ENCODE results near the gene NES.

The NES gene

DNA sequence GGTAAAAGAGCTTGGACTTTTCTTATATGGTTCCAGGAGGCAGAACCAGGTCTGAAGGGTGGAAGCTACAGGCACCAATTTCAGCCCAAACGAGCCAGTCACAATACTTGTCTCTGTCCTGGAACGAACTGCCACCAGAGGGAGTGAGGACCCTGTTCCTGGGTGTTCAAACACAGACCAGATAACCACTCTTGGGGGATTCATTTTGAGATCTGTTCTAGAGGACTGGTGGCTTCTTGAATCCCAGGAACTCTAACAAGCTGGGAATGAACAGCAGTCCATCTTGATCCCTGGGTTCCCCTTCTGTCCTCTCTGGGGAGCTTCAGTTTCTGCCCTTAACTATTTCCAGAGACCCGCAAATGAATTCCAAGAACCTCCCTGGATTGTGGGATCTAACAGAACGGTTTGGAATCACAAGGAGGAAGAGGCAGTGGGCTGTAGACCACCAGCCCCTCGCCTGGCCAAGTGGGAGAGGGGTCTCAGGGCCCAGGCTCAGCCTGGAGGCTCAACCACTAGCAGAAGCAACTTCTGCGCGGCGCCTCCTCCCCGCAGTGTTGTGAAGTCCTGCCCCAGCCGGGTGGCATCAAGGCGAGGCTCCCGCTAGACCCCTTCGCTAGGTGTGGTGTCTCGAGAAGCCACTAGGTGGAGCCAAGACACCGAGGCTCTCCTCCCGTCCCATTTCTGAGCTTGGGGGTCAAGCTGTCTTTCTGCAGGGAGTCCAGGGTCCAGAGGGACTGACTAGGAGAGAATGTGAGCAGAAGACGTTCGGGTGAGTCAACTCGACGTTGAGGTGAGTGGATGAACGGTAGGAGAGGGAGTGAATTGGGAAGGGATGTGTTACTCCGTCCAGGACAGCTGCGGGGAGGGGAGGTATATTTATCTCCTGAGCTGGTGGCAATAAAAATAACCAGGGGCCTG, 12.1 kb upstream of the NES start:
- in situ Hi-C loops (cut with MboI; ENCODE audit: low sequenced_read_pairs), result no loop called here

DNA sequence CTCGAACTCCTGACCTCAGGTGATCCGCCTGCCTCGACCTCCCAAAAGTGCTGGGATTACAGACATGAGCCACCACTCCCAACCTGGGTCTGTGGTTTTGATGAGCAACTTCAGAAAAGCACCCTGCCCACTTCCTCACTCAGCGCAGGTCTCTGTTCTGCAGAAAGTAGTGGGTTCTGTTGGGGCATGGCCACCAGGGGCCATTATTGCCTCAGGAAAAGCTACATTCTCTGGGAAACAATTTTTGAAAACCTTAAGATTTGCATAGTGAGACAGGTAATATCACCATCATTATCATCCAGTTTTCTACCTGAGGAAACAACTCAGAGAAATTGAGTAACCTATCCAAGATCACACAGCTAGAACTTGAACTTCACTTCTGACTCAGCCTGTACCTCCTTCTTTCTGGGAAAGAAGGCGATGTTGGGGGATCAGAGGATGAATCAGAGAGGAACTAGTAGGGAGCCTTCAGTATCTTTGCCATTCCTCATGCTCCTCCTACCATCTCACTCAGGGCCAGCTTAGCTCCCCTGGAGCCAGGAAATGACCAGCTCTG, 7.1 kb upstream of the NES start:
- in situ Hi-C loops (cut with MboI; ENCODE audit: low sequenced_read_pairs), result no loop called here

DNA sequence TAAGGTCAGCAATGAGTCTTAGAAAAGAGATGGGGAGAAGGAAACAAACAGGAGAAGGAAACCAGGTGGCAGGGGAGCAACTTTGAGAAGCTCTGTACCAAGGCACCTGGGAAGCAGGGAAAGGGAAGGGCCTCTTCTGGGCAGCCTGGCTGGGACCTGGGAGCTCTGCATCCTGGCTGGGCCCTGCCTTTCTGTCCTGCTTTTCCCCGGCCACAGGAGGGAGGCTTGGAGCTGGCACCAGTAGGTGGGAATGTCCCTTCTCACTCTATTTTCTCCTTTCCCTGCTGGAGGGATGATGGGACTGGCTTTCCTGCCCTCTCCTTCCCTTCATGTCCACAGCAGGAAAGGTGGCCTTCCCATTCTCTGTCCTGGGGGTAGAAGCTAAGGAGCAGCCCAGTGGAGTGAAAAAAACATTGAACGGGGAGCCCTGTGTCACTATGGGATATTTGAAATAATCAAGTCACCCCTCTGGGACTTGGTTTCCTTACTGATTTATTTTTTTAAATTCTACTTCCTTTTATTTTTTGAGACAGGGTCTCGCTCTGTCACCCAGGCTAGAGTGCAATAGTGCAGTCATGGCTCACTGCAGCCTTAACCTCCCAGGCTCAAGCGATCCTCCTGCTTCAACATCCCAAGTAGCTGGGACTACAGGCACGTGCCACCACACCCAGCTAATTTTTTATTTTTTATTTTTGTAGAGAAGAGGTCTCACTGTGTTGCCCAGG, 5.1 kb upstream of the NES start:
- in situ Hi-C loops (cut with MboI; ENCODE audit: low sequenced_read_pairs), result no loop called here

- in situ Hi-C loops (cut with MboI; ENCODE audit: low sequenced_read_pairs), result no loop called here
Measured at GRCh38 chr1:156681196-156681960, 4.2 kb upstream of the NES start.

DNA sequence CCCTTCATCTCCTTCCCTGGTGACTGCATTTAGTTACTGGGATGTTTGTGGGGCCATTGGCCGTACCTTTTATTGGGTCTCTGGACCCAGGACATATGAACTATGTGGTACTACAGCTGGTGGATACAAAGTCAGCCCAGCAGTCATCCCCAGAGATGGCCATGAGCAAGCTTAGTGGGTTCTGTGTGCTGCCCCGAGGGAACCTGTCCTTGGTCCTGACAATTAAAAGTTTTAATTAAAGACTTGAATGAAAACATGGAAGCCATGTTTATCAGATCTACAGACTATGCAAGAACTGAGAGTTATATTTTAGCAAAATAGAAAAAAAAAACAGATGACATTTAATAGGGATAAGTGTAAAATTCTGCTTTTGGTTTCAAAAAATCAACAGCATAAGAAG, 2.8 kb upstream of the NES start:
- in situ Hi-C loops (cut with MboI; ENCODE audit: low sequenced_read_pairs), result no loop called here

- in situ Hi-C loops (cut with MboI; ENCODE audit: low sequenced_read_pairs), result loop anchor here (10.0 kb wide), 1 partner anchor 53 kb away; no protein-coding TSS in a partner anchor
Measured at GRCh38 chr1:156677616-156678596, 699 bp upstream of the NES start.

DNA sequence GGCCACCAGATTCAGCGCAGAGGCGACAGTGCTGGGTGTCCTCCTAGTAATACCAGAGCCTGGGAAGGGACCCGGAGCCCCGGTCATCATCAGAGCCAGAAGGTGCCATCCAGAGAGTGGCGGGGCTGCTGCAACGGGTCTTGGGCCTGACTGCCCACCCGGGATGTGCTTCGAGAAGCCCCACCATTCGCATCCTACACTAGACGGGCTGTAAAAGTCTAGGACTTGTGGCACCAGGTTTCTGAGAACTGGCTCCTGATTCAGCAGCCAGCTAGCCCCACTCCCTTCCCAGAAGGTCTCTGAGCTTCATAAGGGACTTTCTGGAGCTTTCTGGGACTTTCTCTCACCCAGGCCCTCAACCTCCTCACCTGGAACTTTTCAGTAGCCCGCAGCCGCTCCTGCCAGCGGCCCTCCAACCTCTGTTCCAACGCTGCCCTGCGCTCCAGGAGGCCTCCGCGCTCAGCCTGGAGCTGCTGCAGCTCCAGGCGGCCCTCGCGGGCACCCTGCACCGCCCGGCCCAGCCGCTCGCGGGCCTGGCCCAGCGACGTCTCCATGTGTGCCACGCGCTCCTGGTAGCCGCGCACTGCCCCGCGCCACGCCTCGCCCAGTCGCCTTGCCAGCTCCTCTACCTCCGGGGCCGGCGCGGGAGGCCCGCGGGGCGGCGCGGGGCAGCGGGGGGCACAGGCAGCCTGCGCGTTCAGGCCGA, 940 bp downstream of the NES start:
- in situ Hi-C loops (cut with MboI; ENCODE audit: low sequenced_read_pairs), result loop anchor here (10.0 kb wide), 1 partner anchor 51 kb away; no protein-coding TSS in a partner anchor

DNA sequence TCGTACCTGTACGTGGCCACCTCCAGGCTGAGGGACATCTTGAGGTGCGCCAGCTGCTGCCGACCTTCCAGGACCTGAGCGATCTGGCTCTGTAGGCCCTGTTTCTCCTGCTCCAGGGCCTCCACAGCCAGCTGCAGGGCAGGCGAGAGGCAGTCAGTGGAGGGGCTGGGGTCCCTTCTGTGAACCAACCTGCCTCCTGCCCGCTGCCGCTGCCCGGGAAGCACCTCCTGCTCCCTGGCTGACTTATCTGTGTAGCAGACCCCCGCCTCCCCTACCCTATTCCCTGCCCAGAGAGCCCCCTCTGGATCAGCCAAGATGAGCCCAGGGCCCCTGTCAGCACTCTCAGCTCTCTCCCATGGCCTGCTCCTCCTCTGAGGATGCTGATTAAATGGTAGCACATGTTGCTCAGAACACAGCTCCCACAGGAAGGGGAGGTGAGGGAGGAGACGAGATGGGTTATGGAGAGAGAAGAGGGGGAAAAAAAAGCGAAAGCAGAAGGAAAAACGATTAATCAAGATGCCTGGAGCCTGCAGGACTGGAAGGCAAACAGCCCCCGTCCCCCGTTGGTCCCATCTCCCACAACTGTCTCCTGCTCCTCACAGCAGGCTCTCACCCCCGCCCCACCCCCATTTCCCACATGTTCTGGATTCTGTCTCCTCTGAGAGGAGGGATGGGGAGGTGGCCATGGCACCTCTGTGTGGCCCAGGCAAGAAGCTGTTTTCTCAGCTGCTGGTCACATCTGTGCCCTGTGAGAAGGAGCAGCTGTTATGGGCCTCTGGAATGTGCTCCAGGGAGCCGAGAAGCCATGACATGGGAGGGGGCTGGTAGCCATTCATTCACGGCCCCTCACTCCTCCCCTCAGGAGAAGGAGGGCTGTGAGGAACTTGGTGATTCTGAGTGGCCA, 1.7 kb downstream of the NES start:
- in situ Hi-C loops (cut with MboI; ENCODE audit: low sequenced_read_pairs), result loop anchor here (10.0 kb wide), 1 partner anchor 51 kb away; no protein-coding TSS in a partner anchor

DNA sequence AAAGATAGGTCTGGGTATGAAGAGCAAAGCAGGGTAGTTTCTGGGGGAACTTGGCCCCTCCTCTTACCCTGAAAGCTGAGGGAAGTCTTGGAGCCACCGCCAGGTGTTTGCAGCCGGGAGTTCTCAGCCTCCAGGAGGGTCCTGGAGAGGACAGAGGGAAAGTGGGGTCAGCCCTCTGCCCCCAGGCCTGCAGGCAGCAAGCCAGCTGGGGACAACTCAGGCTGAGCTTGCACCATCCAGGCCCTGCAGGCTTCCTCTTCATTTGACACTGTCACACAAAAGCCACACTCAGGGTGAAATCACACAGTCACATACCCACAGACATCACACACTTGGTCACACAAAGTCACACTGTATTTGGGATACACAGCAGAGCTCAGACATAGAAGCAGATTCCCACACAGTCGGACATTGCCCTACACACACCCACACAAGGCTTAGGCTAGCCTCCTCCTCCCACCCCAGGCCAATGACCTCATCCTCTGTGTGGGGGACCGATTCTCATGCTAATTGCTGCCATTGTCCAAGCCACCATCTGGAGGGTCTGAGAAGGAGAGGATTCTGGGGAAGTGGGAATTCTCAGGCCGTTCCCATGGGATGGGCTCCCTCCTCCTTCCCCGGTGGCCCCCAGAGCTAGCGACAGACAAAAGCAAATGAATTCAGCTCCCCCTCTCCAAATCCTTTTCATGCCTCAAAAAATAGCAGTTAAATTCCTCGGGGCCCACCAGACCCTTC, 3.7 kb downstream of the NES start:
- in situ Hi-C loops (cut with MboI; ENCODE audit: low sequenced_read_pairs), result loop anchor here (10.0 kb wide), 1 partner anchor 49 kb away; no protein-coding TSS in a partner anchor

DNA sequence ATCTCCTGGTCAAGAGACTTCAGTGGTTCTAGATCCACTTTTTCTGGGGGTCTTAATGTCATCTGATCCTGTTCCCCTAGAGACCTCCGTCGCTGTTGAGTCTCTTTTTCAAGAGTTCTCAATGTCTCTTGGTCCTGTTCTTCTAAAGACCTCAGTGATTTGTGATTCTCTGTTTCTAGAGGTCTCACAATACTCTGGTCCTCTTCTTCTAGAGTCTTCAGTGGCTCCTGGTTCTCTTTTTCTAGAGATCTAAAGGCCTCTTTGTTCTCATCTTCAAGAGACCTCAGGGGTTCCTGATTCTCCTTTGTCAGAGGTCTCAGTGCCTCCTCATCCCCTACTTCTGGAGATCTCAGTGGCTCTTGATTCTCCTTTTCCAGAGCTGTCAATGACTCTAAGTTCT, 5.4 kb downstream of the NES start:
- in situ Hi-C loops (cut with MboI; ENCODE audit: low sequenced_read_pairs), result loop anchor here (10.0 kb wide), 1 partner anchor 47 kb away; no protein-coding TSS in a partner anchor

DNA sequence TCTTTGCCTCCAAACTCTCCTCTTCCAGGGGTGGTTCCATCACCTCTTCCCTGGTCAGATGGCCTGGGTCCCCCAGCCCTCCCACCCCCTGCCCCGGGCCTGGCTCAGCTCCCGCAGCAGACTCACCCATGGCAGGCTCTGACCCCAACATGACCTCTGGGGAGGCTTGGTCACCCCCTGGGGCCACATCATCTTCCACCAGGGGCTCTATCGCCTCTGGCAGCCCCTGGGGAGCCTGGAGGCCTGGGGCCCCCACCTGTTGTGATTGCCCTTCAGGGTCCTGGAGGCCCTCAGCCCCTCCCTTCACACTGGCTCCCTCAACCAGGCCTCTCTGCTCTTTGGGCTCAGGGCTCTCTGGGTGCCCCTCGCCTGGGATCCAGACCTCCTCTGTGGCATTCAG, 6.4 kb downstream of the NES start:
- in situ Hi-C loops (cut with MboI; ENCODE audit: low sequenced_read_pairs), result loop anchor here (10.0 kb wide), 1 partner anchor 46 kb away; no protein-coding TSS in a partner anchor

GRCh38 chr1:156670359-156670758, 6.8 kb downstream of the NES start:
- in situ Hi-C loops (cut with MboI; ENCODE audit: low sequenced_read_pairs), result loop anchor here (10.0 kb wide), 1 partner anchor 46 kb away; no protein-coding TSS in a partner anchor

GRCh38 chr1:156669794-156670193, 7.4 kb downstream of the NES start:
- in situ Hi-C loops (cut with MboI; ENCODE audit: low sequenced_read_pairs), result loop anchor here (10.0 kb wide), 1 partner anchor 45 kb away; no protein-coding TSS in a partner anchor

DNA sequence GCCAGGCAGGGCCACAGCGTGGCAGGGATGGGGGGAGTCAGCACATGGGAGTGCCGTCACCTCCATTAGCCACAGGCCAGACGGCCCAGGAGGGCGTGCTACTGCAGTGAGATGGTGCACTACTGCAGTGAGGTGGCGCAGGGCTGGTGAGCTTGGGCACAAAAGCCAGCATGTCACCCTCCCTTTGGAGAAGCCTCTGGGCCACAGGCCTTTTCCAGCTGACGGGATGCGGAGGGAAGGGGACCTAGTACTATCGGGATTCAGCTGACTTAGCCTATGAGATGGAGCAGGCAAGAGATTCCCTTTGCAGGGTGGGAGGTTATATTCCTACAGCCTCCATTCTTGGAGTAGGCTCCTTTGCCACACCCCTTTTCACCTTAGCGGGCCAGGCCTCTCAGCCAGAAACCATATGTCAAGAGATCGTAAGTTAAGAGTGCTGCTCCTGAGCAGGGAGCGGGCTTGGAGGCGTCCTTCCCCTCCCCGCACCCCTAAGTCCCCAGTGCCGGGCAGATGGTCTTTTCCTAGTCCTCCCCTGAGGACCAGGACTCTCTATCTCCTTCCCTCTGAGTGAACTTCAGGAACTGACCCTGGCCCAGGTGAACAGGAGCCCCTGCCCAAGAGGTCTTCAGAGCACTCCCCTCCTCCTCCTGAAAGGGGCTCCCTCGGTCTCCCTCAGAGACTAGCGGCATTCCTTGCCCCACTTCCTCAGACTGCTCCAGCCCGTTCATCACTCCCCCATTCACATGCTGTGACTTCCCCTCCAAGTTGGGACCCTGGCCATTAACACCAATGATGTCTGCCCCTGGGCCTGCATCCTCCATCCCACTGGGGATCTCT, 8.2 kb downstream of the NES start:
- in situ Hi-C loops (cut with MboI; ENCODE audit: low sequenced_read_pairs), result no loop called here

DNA sequence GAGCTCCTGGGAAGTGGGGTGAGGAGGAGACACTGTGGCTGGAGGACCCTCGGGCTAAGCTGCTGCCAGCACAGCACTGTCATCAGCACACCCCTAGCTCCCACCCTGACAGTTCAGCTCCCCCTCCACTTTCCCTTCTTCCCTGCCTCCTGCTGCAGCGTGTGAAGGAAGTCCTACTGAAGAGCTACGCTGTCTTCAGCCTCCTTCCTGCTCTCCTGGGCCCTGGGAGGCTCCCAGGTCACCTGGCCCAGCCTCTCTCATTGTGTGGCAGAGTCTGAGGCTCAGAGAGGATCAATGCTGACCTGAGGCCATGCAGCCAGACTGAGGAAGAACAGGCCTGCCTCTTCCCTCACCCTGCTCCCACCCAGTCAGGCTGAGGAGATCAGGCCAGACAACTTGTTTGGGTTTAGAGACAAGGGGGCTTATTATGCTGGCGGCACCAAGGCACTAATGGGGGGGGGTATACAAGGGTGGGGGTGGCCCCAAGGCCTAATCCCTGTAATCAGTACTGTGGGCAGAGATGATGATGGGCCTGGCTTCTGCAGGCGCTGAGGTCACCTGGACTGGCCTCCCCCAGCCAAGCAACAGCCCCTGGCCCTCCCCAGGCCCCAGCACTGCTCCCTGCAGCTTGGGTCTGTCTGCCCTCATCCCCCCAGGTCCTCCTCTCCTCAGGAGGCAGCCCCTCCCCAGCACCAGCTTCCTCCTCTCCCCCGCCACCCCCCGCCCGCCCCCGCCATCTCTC, 9.1 kb downstream of the NES start:
- in situ Hi-C loops (cut with MboI; ENCODE audit: low sequenced_read_pairs), result no loop called here

DNA sequence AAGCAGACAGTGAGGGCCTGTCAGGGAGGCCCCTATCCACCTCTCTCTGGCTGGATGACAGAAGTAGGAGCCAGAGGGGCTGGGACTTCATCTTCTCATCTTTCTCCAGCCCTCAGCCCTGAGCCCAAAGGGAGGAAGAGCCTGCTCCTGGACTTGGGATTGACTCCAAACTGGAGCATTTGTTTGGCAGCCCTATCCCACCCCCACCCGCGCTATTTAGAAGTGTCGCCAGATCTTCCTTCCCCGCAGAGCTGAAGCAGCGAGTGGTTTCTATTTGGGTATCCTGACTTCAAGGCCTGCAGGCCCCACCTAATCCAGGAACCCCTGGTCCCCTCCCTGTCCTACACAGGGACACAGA, 9.6 kb downstream of the NES start:
- in situ Hi-C loops (cut with MboI; ENCODE audit: low sequenced_read_pairs), result no loop called here

Data from HL-60/S4 treated with retinoic acid at 250 ng/mL for 4 days and 3 days (cell line).